Esophagus squamous epithelium (tissue), 4 donors: ENCODE results near the gene MICAL1.

Source experiments
- CTCF ChIP-seq, 6 experiments: fragments of 450-650 bp in 4 of 6; fragments of 200-600 bp in 2 of 6; sonication (generic) in 2 of 6; IDR thresholded peaks; one replicate each; pipeline ENCODE4 v1.5.1; 2016 to 2019; ENCODE audit warnings: antibody characterized with exemption in 6 of 6, mild to moderate bottlenecking in 4 of 6, moderate library complexity in 4 of 6
- POLR2A ChIP-seq, 4 donors: fragments of 450-650 bp; IDR thresholded peaks; one replicate each; pipeline ENCODE4 v1.6.1; 2017; ENCODE audit warnings: antibody characterized with exemption in 4 of 4, mild to moderate bottlenecking in 4 of 4, moderate library complexity in 3 of 4

GRCh38 chr6:109453156-109453555 lies 2.4 kb downstream of the MICAL1 start:
- no peak for TF ChIP-seq CTCF (IDR thresholded peaks at IDR 0.05)
- no peak for TF ChIP-seq POLR2A (IDR thresholded peaks at IDR 0.05)
